ENCODE measurements around the gene FGF1.

FGF1 gene

GRCh38 chr5:142722896-142723295 lies 37.0 kb upstream of the FGF1 start:
- H3K4me3 ChIP-seq = no peak overlapping the region
- H3K9me3 ChIP-seq = no peaks in the 10 kb centered on the region
- TF ChIP-seq CTCF (IDR thresholded peaks at IDR 0.05) = no peak
- H3K27ac ChIP-seq = no peak overlapping the region
- H3K4me1 ChIP-seq = peaks cover 0 to 26% (median 12%) of the 10 kb centered on the region in 4 donors
- DNase-seq = no peak
- intact Hi-C loops (cut with DNase I; ENCODE audit: low total_unique reads) = no loop called here
- no peaks in the 10 kb centered on the region for H3K27me3 ChIP-seq
- no peaks in the 10 kb centered on the region for H3K36me3 ChIP-seq

- Histone ChIP-seq H3K27me3 (no peaks in the 10 kb centered on the region), H3K36me3 (no peaks in the 10 kb centered on the region), H3K27ac (no peak overlapping the region), H3K4me1 (peaks cover 0 to 31% (median 14%) of the 10 kb centered on the region in 4 donors), H3K4me3 (no peak overlapping the region), H3K9me3 (no peaks in the 10 kb centered on the region)
- DNase-seq = no peak
- no peak for TF ChIP-seq CTCF (IDR thresholded peaks at IDR 0.05)
- intact Hi-C loops (cut with DNase I; ENCODE audit: low total_unique reads) = no loop called here
Observed at GRCh38 chr5:142722146-142722545, 36.3 kb upstream of the FGF1 start.

- no peak for TF ChIP-seq CTCF (IDR thresholded peaks at IDR 0.05)
- DNase-seq = no peak
- peaks cover 0 to 20% (median 12%) of the 10 kb centered on the region in 4 donors for H3K4me1 ChIP-seq
- intact Hi-C loops (cut with DNase I; ENCODE audit: low total_unique reads) = loop anchor here (2.0 kb wide), 1 partner anchor 156 kb away; no protein-coding TSS in a partner anchor
- H3K27me3 ChIP-seq = no peaks in the 10 kb centered on the region
- no peaks in the 10 kb centered on the region for H3K9me3 ChIP-seq
- no peak overlapping the region for H3K4me3 ChIP-seq
- H3K36me3 ChIP-seq = no peaks in the 10 kb centered on the region
- no peak overlapping the region for H3K27ac ChIP-seq
Observed at GRCh38 chr5:142720641-142721271, 34.9 kb upstream of the FGF1 start.

GRCh38 chr5:142719836-142720370 lies 34.0 kb upstream of the FGF1 start:
- Histone ChIP-seq H3K27ac (no peak overlapping the region), H3K36me3 (no peaks in the 10 kb centered on the region), H3K27me3 (no peaks in the 10 kb centered on the region), H3K9me3 (no peaks in the 10 kb centered on the region), H3K4me3 (no peak overlapping the region), H3K4me1 (peaks cover 0 to 11% (median 7%) of the 10 kb centered on the region in 4 donors)
- no peak for TF ChIP-seq CTCF (IDR thresholded peaks at IDR 0.05)
- no peak for DNase-seq
- intact Hi-C loops (cut with DNase I; ENCODE audit: low total_unique reads) = loop anchor here (2.0 to 5.0 kb wide), 2 partner anchors 47 to 157 kb away; no protein-coding TSS in a partner anchor

- Histone ChIP-seq H3K36me3 (no peaks in the 10 kb centered on the region), H3K27ac (peak overlapping the region in 1 of 2 donors; percentile 15), H3K9me3 (no peaks in the 10 kb centered on the region), H3K4me1 (peaks cover 0 to 12% (median 6%) of the 10 kb centered on the region in 4 donors), H3K27me3 (no peaks in the 10 kb centered on the region), H3K4me3 (no peak overlapping the region)
- DNase-seq = no peak
- intact Hi-C loops (cut with DNase I; ENCODE audit: low total_unique reads) = loop anchor here (5.0 kb wide), 1 partner anchor 50 kb away; no protein-coding TSS in a partner anchor
- TF ChIP-seq CTCF (IDR thresholded peaks at IDR 0.05) = peak; percentile 74 to 82
Observed at GRCh38 chr5:142717582-142718215, 31.8 kb upstream of the FGF1 start.
